Common myeloid progenitor, CD34-positive (primary cell): Measurements from ENCODE around the gene PCNP.

Experiments used
- CTCF ChIA-PET: fragments of 350-600 bp; sonication (Branson Sonifier 250); formaldehyde crosslinking; loops from one replicate; lab custom pipeline; 2021; ENCODE audit warnings: antibody characterized with exemption; lab: Charles Lee
- POLR2A ChIA-PET: fragments of 350-600 bp; sonication (Branson Sonifier 250); formaldehyde crosslinking; loops from one replicate; lab custom pipeline; 2021; ENCODE audit warnings: antibody characterized with exemption; lab: Charles Lee
- DNase-seq, 3 donors: peaks; one replicate each; pipeline versions ENCODE4 v3.0.0 to v3.0.0-alpha.2; 2013
- H3K27ac ChIP-seq, 2 experiments: 1 replicate in 1 of 2; 2 replicates in 1 of 2; pipeline ENCODE4 v1.7.0; 2013; ENCODE audit warnings: inconsistent platforms in 2 of 2, low read length in 2 of 2, mild to moderate bottlenecking in 2 of 2, low read depth in 1 of 2, moderate library complexity in 1 of 2; ENCODE audit not compliant: severe bottlenecking in 2 of 2, insufficient read depth in 1 of 2, poor library complexity in 1 of 2
- H3K27me3 ChIP-seq, 5 experiments: replicated peaks in 2 of 5; 1 replicate in 3 of 5; 2 replicates in 2 of 5; pipeline versions ENCODE4 v1.6.1 to v1.7.0; 2013; ENCODE audit warnings: low read length in 4 of 5, mild to moderate bottlenecking in 2 of 5, moderate library complexity in 2 of 5, inconsistent platforms in 1 of 5; ENCODE audit not compliant: insufficient read depth in 5 of 5, control insufficient read depth in 4 of 5
- H3K36me3 ChIP-seq, 4 experiments: 1 replicate in 2 of 4; 2 replicates in 2 of 4; pipeline versions ENCODE4 v1.6.1 to v1.7.0; 2013; ENCODE audit warnings: low read length in 3 of 4, control low read depth in 1 of 4, mild to moderate bottlenecking in 1 of 4; ENCODE audit not compliant: control insufficient read depth in 4 of 4, insufficient read depth in 4 of 4
- H3K4me1 ChIP-seq, 4 experiments: 1 replicate in 3 of 4; 2 replicates in 1 of 4; pipeline versions ENCODE4 v1.6.1 to v1.7.1; 2013; ENCODE audit warnings: low read length in 3 of 4, mild to moderate bottlenecking in 3 of 4, control low read depth in 1 of 4, inconsistent platforms in 1 of 4, moderate library complexity in 1 of 4; ENCODE audit not compliant: control insufficient read depth in 4 of 4, insufficient read depth in 4 of 4; ENCODE audit errors: control extremely low read depth in 1 of 4
- H3K4me3 ChIP-seq, 7 experiments: 1 replicate in 4 of 7; 2 replicates in 3 of 7; pipeline versions ENCODE4 v1.5.1 to v1.7.0; 2013; ENCODE audit warnings: mild to moderate bottlenecking in 7 of 7, low read length in 6 of 7, moderate library complexity in 6 of 7, inconsistent platforms in 2 of 7, low read depth in 2 of 7, control low read depth in 1 of 7; ENCODE audit not compliant: insufficient read depth in 4 of 7, control insufficient read depth in 1 of 7; ENCODE audit errors: extremely low read depth in 1 of 7
- H3K9me3 ChIP-seq, 5 experiments: 1 replicate in 4 of 5; 2 replicates in 1 of 5; pipeline versions ENCODE4 v1.6.1 to v1.7.1; 2013; ENCODE audit warnings: low read length in 4 of 5, mild to moderate bottlenecking in 2 of 5, inconsistent platforms in 1 of 5, low read depth in 1 of 5, moderate library complexity in 1 of 5; ENCODE audit not compliant: control insufficient read depth in 4 of 5, insufficient read depth in 2 of 5; ENCODE audit errors: control extremely low read depth in 1 of 5
- WGBS: methylation state at CpG from one replicate; pipeline ENCODE4 v1.1.5; 2013; ENCODE audit not compliant: insufficient coverage; 5-methylcytosine and 5-hydroxymethylcytosine counted together

The PCNP gene

DNA sequence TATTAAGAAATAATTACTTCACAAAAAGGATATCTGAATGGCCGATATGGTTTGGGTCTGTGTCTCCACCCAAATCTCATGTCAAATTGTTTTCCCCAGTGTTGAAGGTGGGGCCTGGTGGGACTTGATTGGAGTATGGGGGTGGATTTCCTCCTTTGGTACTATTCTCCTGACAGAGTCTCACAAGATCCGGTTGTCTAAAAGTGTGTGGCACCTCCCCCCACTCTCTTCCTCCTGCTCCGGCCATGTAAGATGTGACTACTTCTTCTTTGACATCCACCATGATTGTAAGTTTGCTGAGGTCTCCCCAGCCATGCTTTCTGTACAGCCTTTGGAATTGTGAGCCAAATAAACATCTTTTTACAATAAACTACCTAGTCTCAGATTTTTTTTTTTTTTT, 68.5 kb downstream of the PCNP start:
- Histone ChIP-seq H3K36me3 (no peaks in the 10 kb centered on the region), H3K27ac (no peak overlapping the region), H3K9me3 (no peaks in the 10 kb centered on the region), H3K4me1 (peaks cover 0 to 15% (median 9%) of the 10 kb centered on the region in 4 experiments), H3K27me3 (no peaks in the 10 kb centered on the region), H3K4me3 (no peak overlapping the region)
- no peak for DNase-seq
- ChIA-PET POLR2A (no interaction called here), CTCF (no interaction called here)
- WGBS: 100% methylated on average over 2 of the region's 3 CpGs

DNA sequence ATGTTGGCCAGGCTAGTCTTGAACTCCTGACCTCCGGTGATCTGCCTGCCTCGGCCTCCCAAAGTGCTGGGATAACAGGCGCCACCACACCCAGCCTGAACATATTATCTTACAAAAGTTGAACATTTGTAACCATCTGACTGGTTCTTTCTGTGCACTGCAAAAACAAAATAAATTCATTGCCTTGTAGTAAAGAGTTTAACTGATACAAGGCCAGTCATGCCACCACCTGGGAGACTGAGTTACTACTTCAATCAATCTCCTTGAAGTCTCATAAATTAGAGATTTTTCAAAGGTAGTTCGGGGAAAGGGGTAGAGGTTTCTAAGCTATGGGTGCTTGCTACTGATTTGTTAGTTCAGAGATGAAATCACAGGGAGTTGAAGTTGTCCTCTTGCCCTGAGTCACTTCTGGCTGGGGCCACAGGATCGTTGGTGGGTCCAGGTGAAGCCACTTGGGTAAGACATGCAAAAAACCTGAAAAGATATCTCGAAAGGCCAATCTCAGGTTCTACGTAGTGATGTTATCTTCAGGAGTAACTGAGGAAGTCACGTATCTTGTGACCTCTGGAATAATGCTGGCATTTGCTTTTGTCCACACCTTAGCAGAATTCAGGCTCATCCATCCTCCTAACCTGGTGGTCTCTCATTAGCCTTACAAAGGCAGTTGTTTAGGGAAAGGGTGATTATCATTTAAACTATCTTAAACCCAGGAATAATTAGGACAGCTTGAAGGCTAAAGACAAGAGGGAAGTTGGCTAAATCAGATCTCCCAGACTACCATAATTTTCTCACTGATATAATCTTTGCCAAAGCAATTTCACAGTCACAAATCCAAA, 69.2 kb downstream of the PCNP start:
- DNase-seq: no peak
- Histone ChIP-seq H3K4me1 (peaks cover 0 to 15% (median 9%) of the 10 kb centered on the region in 4 experiments), H3K36me3 (peaks cover 0 to 3% (median 0%) of the 10 kb centered on the region in 4 experiments), H3K9me3 (no peaks in the 10 kb centered on the region), H3K27ac (no peak overlapping the region), H3K4me3 (no peak overlapping the region), H3K27me3 (no peaks in the 10 kb centered on the region)
- POLR2A ChIA-PET: no interaction called here
- CTCF ChIA-PET: interaction anchor here (1.7 kb wide), 1 partner anchor 70 kb away, joined by 4 read pairs; the partner anchor contains the start of gene PCNP
- 99% methylated on average over 7 of the region's 8 CpGs for WGBS
